Astrocyte (in vitro differentiated cells and primary cell): Measurements from ENCODE around the gene RASGRP3. TPM values are rescaled to one million over a fixed set of nuclear protein-coding genes. Genes with fewer than 3 reads are reported as not detected.

Experiments used
- DNase-seq: peaks from one replicate; pipeline ENCODE4 v3.0.0-alpha.2; 2010; ENCODE audit warnings: low read depth
- FAIRE-seq: peaks from 2 replicates; lab custom pipeline; 2011; peaks lifted over from hg19 to GRCh38; lab: Jason Lieb, UNC
- H2AFZ ChIP-seq: 2 replicates; pipeline ENCODE4 v1.6.0; 2012; ENCODE audit warnings: low read depth, low read length, inconsistent platforms
- H3K27ac ChIP-seq: 2 replicates; pipeline ENCODE4 v1.5.1; 2011; ENCODE audit warnings: low read depth, low read length, inconsistent platforms
- H3K27me3 ChIP-seq: 2 replicates; pipeline ENCODE4 v1.6.0; 2011; ENCODE audit warnings: low read length, inconsistent platforms; ENCODE audit not compliant: insufficient read depth
- H3K36me3 ChIP-seq: 2 replicates; pipeline ENCODE4 v1.5.1; 2011; ENCODE audit warnings: low read length, inconsistent platforms; ENCODE audit not compliant: insufficient read depth
- H3K4me1 ChIP-seq: 2 replicates; pipeline ENCODE4 v1.5.1; 2011; ENCODE audit warnings: low read length, inconsistent platforms; ENCODE audit not compliant: insufficient read depth
- H3K4me2 ChIP-seq: 2 replicates; pipeline ENCODE4 v1.6.0; 2012; ENCODE audit warnings: low read length, inconsistent platforms
- H3K4me3 ChIP-seq: 2 replicates; pipeline ENCODE4 v1.5.1; 2011; ENCODE audit warnings: low read depth, mild to moderate bottlenecking, low read length, inconsistent platforms; ENCODE audit not compliant: insufficient read depth
- H3K79me2 ChIP-seq: 2 replicates; pipeline ENCODE4 v1.6.0; 2012; ENCODE audit warnings: mild to moderate bottlenecking, low read length, inconsistent platforms; ENCODE audit not compliant: insufficient read depth
- H3K9ac ChIP-seq: 2 replicates; pipeline ENCODE4 v1.6.0; 2012; ENCODE audit warnings: mild to moderate bottlenecking, low read length, inconsistent platforms
- H3K9me3 ChIP-seq: 2 replicates; pipeline ENCODE4 v1.5.1; 2012; ENCODE audit warnings: low read depth, mild to moderate bottlenecking, low read length, inconsistent platforms; ENCODE audit not compliant: insufficient read depth
- H4K20me1 ChIP-seq: 2 replicates; pipeline ENCODE4 v1.6.0; 2012; ENCODE audit warnings: low read length, inconsistent platforms; ENCODE audit not compliant: insufficient read depth
- H3K27ac Mint-ChIP-seq: one replicate; pipeline ENCODE4 v1.8.0; 2021; ENCODE audit warnings: mild to moderate bottlenecking, mixed read lengths; ENCODE audit not compliant: unreplicated experiment
- H3K27me3 Mint-ChIP-seq: one replicate; pipeline ENCODE4 v1.8.0; 2021; ENCODE audit warnings: low read depth, mixed read lengths; ENCODE audit not compliant: unreplicated experiment
- H3K36me3 Mint-ChIP-seq: one replicate; pipeline ENCODE4 v1.8.0; 2021; ENCODE audit warnings: low read depth, mixed read lengths; ENCODE audit not compliant: unreplicated experiment
- H3K4me1 Mint-ChIP-seq: one replicate; pipeline ENCODE4 v1.8.0; 2021; ENCODE audit warnings: low read depth, mixed read lengths; ENCODE audit not compliant: unreplicated experiment
- H3K4me3 Mint-ChIP-seq: one replicate; pipeline ENCODE4 v1.8.0; 2021; ENCODE audit warnings: mild to moderate bottlenecking, moderate library complexity, mixed read lengths; ENCODE audit not compliant: unreplicated experiment
- H3K9me3 Mint-ChIP-seq: one replicate; pipeline ENCODE4 v1.8.0; 2021; ENCODE audit warnings: mild to moderate bottlenecking, mixed read lengths; ENCODE audit not compliant: unreplicated experiment
- CTCF ChIP-seq: IDR thresholded peaks from 2 replicates; pipeline ENCODE4 v1.5.1; 2011; ENCODE audit warnings: low read depth, mild to moderate bottlenecking, inconsistent platforms, low read length, moderate library complexity; ENCODE audit not compliant: insufficient read depth
- EZH2 ChIP-seq: IDR thresholded peaks from 2 replicates; pipeline ENCODE4 v1.6.1; 2012; ENCODE audit warnings: mild to moderate bottlenecking, low read length, inconsistent platforms; ENCODE audit not compliant: insufficient read depth
- total RNA-seq: library from RNA; stranded (reverse); gene quantifications from 2 replicates; pipeline ENCODE4 v1.2.1, GENCODE V29; 2021

Gene RASGRP3
- total RNA-seq, 1 donor from 2014 or later: 2.8 TPM

GRCh38 chr2:33550206-33550605 lies 73.8 kb downstream of the RASGRP3 start:
- H3K27ac Mint-ChIP-seq: no peak overlapping the region
- H2AFZ ChIP-seq: no peak overlapping the region
- peaks cover 5% of the 10 kb centered on the region for H3K36me3 Mint-ChIP-seq
- H3K9ac ChIP-seq: no peak overlapping the region
- H3K4me2 ChIP-seq: no peak overlapping the region
- no peaks in the 10 kb centered on the region for H4K20me1 ChIP-seq
- no peaks in the 10 kb centered on the region for H3K4me1 ChIP-seq
- H3K79me2 ChIP-seq: no peaks in the 10 kb centered on the region
- no peak for DNase-seq
- H3K4me1 Mint-ChIP-seq: peaks cover 18% of the 10 kb centered on the region
- H3K27me3 ChIP-seq: no peaks in the 10 kb centered on the region
- H3K9me3 ChIP-seq: no peaks in the 10 kb centered on the region
- H3K27me3 Mint-ChIP-seq: peaks cover 4% of the 10 kb centered on the region
- no peak for FAIRE-seq
- H3K4me3 ChIP-seq: no peak overlapping the region
- no peaks in the 10 kb centered on the region for H3K9me3 Mint-ChIP-seq
- H3K36me3 ChIP-seq: no peaks in the 10 kb centered on the region
- no peak overlapping the region for H3K4me3 Mint-ChIP-seq
- H3K27ac ChIP-seq: no peak overlapping the region
- TF ChIP-seq CTCF (no peak), EZH2 (no peak)

DNA sequence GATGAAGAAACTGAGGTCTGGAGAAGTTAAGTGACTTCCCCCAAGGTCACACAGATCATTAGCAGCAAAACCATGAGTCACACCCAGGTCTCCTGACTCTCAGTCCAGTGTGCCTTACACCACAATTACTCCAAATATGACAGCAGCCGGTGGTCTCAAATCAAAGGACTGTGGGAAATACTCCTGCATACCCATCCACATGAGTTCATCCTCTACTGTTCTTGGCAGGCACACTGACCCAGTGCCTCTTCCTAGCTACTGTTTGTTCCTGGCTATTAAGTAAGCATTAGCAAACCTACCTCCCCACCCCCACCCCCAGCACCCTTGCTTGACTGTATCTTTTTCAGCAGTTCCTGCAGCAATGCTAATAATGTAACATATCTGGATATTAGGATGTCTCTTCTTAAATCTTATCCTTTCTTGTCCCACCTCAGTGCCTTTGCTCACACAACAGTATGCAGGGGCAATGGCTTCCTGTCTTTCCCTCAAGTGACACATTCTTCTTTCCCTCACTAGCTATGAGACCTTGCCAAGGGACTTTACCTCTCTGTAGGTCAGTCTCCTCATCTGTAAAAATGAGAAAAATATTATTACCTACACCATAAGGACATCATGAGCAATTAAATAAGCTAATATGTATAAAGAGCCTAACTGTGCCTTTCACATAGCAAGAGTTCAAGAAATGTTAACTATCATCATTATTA lies 76.5 kb downstream of the RASGRP3 start:
- Histone ChIP-seq H3K9me3 (no peaks in the 10 kb centered on the region), H3K79me2 (no peaks in the 10 kb centered on the region), H2AFZ (no peak overlapping the region), H3K4me3 (no peak overlapping the region), H3K27ac (no peak overlapping the region), H3K4me1 (no peaks in the 10 kb centered on the region), H3K36me3 (no peaks in the 10 kb centered on the region), H3K27me3 (no peaks in the 10 kb centered on the region), H4K20me1 (no peaks in the 10 kb centered on the region), H3K4me2 (no peak overlapping the region), H3K9ac (no peak overlapping the region)
- Mint-ChIP-seq H3K4me3 (no peak overlapping the region), H3K27me3 (no peaks in the 10 kb centered on the region), H3K27ac (peak overlapping the region; percentile 22), H3K9me3 (no peaks in the 10 kb centered on the region), H3K36me3 (peaks cover 4% of the 10 kb centered on the region), H3K4me1 (peaks cover 23% of the 10 kb centered on the region)
- no peak for FAIRE-seq
- DNase-seq: peak; percentile 61
- TF ChIP-seq EZH2 (no peak), CTCF (no peak)

DNA sequence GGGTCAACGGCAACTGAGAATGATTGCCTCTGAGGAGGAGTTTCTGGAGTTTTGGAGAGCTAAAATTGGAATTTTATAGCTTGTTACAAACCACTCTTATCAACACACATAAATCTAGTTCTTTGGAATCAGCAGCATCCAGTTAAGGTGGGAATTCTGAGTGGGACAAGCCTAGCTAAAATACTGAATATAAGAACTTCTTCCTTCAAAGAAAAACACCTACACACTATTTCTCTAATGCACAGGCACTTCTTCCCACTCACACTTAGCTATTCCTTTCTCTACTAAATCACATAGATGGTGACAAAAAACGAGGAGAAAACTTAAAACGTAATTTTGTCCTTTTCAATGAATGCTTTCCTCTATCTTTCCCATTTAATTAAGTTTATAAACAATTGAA lies 79.2 kb downstream of the RASGRP3 start:
- Histone ChIP-seq H3K27me3 (no peaks in the 10 kb centered on the region), H3K36me3 (no peaks in the 10 kb centered on the region), H3K79me2 (no peaks in the 10 kb centered on the region), H2AFZ (no peak overlapping the region), H3K9me3 (no peaks in the 10 kb centered on the region), H3K4me2 (no peak overlapping the region), H4K20me1 (no peaks in the 10 kb centered on the region), H3K9ac (no peak overlapping the region), H3K4me3 (no peak overlapping the region), H3K27ac (no peak overlapping the region), H3K4me1 (no peaks in the 10 kb centered on the region)
- Mint-ChIP-seq H3K4me1 (peaks cover 23% of the 10 kb centered on the region), H3K27me3 (no peaks in the 10 kb centered on the region), H3K36me3 (peaks cover 5% of the 10 kb centered on the region), H3K4me3 (no peak overlapping the region), H3K27ac (no peak overlapping the region), H3K9me3 (no peaks in the 10 kb centered on the region)
- no peak for TF ChIP-seq EZH2
- TF ChIP-seq CTCF: no peak
- FAIRE-seq (no peak), DNase-seq (no peak)
